ENCODE data around the gene SLC35A3. TPM values are rescaled to one million over a fixed set of nuclear protein-coding genes. Genes with fewer than 3 reads are reported as not detected.

Gene SLC35A3
- total RNA-seq, 1 experiment from 2014 or later, result 21.6 TPM

DNA sequence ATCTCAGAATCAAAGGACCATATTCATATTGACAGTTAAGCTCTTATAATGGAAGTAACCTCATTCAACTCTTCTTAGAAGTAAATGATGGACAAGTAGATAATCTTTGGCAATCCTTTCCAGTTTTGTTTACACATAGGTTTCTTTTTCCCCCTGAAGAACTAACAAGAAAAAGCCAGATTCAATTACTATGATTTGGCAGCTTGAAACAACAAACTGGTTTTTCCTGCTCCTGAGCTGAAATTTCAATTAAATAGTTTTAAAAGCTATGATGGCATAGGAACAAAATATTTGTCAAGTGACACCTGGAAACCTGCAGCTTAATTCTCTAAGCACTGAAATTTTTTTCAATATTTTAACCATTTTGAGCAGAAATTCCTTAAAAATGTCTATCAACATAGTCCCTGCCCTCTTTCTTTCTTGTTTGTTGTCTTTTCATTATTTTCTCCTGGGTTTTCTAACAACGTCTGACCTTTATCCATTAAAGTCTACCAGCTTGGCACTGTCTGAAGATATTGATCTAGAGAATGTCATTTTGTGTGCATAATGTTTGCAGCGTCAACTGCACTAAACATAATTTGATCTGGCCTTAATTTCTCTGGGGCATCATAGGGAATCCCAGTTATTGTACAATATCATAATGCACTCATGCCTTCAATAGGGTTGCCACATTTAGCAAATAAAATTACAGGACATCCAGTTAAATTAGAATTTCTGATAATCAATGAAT, 4.0 kb upstream of the SLC35A3 start:
- H2AFZ ChIP-seq (ENCODE audit: low read depth, low read length, poor library complexity, severe bottlenecking), result no peak overlapping the region
- no TSS peak for BruUV-seq (replicated peaks)
- no peaks in the 10 kb centered on the region for H3K9me2 ChIP-seq (ENCODE audit: insufficient read depth)
- H3K4me3 ChIP-seq (replicated peaks in 1 of 2; ENCODE audit: low read depth in 1 of 2, low read length in 2 of 2), result no peak overlapping the region
- no peaks in the 10 kb centered on the region for H3K9me3 ChIP-seq (ENCODE audit: control insufficient read depth in 1 of 2, insufficient read depth in 1 of 2, low read depth in 1 of 2, low read length in 2 of 2)
- H4K20me1 ChIP-seq (ENCODE audit: insufficient read depth), result no peaks in the 10 kb centered on the region
- H3K4me2 ChIP-seq (ENCODE audit: low read length), result no peak overlapping the region
- ChIA-PET POLR2A (no interaction called here), CTCF (no interaction called here), RAD21 (ENCODE audit: low non-redundant PET in 1 of 2, low total read pairs in 2 of 2, uncharacterized antibody in 2 of 2, unreplicated experiment in 2 of 2) (no interaction called here)
- no peaks in the 10 kb centered on the region for H3K36me3 ChIP-seq (ENCODE audit: control insufficient read depth in 1 of 2, insufficient read depth in 2 of 2, low read length in 2 of 2)
- TF ChIP-seq SIN3A (IDR thresholded peaks at IDR 0.05; ENCODE audit: low read depth) (no peak), POLR2AphosphoS5 (IDR thresholded peaks at IDR 0.05; ENCODE audit: low read depth, low read length) (no peak), JUND (IDR thresholded peaks at IDR 0.05) (no peak), POLR2A (IDR thresholded peaks at IDR 0.05; ENCODE audit: borderline replicate concordance, extremely low read depth, insufficient read depth, insufficient read length) (no peak), CBX3 (IDR thresholded peaks at IDR 0.05; ENCODE audit: low read depth) (no peak), EGR1 (IDR thresholded peaks at IDR 0.05; ENCODE audit: low read depth) (no peak), SP1 (IDR thresholded peaks at IDR 0.05; ENCODE audit: low read depth) (no peak), RAD21 (IDR thresholded peaks at IDR 0.05; ENCODE audit: low read depth) (no peak), EZH2 (IDR thresholded peaks at IDR 0.05) (no peak), ZFX (IDR thresholded peaks at IDR 0.05) (no peak), FOSL1 (IDR thresholded peaks at IDR 0.05; ENCODE audit: low read depth) (no peak), SRF (IDR thresholded peaks at IDR 0.05; ENCODE audit: low read depth) (no peak), EZH2phosphoT487 (IDR thresholded peaks at IDR 0.05; ENCODE audit: borderline replicate concordance) (no peak)
- TF ChIP-seq, protein P1, sequence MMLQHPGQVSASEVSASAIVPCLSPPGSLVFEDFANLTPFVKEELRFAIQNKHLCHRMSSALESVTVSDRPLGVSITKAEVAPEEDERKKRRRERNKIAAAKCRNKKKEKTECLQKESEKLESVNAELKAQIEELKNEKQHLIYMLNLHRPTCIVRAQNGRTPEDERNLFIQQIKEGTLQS (IDR thresholded peaks at IDR 0.05), result no peak
- TF ChIP-seq, protein P2, sequence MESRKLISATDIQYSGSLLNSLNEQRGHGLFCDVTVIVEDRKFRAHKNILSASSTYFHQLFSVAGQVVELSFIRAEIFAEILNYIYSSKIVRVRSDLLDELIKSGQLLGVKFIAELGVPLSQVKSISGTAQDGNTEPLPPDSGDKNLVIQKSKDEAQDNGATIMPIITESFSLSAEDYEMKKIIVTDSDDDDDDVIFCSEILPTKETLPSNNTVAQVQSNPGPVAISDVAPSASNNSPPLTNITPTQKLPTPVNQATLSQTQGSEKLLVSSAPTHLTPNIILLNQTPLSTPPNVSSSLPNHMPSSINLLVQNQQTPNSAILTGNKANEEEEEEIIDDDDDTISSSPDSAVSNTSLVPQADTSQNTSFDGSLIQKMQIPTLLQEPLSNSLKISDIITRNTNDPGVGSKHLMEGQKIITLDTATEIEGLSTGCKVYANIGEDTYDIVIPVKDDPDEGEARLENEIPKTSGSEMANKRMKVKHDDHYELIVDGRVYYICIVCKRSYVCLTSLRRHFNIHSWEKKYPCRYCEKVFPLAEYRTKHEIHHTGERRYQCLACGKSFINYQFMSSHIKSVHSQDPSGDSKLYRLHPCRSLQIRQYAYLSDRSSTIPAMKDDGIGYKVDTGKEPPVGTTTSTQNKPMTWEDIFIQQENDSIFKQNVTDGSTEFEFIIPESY (IDR thresholded peaks at IDR 0.05; ENCODE audit: extremely low read depth, insufficient replicate concordance, low read length), result no peak
- TF ChIP-seq, protein P3, sequence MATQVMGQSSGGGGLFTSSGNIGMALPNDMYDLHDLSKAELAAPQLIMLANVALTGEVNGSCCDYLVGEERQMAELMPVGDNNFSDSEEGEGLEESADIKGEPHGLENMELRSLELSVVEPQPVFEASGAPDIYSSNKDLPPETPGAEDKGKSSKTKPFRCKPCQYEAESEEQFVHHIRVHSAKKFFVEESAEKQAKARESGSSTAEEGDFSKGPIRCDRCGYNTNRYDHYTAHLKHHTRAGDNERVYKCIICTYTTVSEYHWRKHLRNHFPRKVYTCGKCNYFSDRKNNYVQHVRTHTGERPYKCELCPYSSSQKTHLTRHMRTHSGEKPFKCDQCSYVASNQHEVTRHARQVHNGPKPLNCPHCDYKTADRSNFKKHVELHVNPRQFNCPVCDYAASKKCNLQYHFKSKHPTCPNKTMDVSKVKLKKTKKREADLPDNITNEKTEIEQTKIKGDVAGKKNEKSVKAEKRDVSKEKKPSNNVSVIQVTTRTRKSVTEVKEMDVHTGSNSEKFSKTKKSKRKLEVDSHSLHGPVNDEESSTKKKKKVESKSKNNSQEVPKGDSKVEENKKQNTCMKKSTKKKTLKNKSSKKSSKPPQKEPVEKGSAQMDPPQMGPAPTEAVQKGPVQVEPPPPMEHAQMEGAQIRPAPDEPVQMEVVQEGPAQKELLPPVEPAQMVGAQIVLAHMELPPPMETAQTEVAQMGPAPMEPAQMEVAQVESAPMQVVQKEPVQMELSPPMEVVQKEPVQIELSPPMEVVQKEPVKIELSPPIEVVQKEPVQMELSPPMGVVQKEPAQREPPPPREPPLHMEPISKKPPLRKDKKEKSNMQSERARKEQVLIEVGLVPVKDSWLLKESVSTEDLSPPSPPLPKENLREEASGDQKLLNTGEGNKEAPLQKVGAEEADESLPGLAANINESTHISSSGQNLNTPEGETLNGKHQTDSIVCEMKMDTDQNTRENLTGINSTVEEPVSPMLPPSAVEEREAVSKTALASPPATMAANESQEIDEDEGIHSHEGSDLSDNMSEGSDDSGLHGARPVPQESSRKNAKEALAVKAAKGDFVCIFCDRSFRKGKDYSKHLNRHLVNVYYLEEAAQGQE (IDR thresholded peaks at IDR 0.05; ENCODE audit: low read depth), result no peak
- intact Hi-C loops (cut with micrococcal nuclease), result loop anchor here (5.0 kb wide), 1 partner anchor 114 kb away; the partner anchor contains the start of gene AGL
- no peak for DNase-seq (ENCODE audit: low read depth, low spot score)
- H3K27me3 ChIP-seq (ENCODE audit: insufficient read depth, low read length), result no peaks in the 10 kb centered on the region
- no peak overlapping the region for H3K9ac ChIP-seq (ENCODE audit: low read length)
- no peak for ATAC-seq
- H3K79me2 ChIP-seq (ENCODE audit: insufficient read depth, low read length), result peaks cover 5% of the 10 kb centered on the region
- peaks cover 0 to 18% of the 10 kb centered on the region in 2 experiments; a peak in 3 of 4 replicates for H3K4me1 ChIP-seq (ENCODE audit: control insufficient read depth in 1 of 2, insufficient read depth in 2 of 2, low read length in 2 of 2)
- no peak overlapping the region for H3K27ac ChIP-seq (ENCODE audit: low read depth, low read length)
